Erythroblast (primary cell): ENCODE data around the gene GRIPAP1.

Source experiments
- GATA1 ChIP-seq: IDR thresholded peaks from 2 replicates; pipeline ENCODE4 v1.6.1; 2011; ENCODE audit warnings: low read depth, mild to moderate bottlenecking, control low read depth, low read length, moderate library complexity
- POLR2A ChIP-seq: IDR thresholded peaks from 2 replicates; pipeline ENCODE4 v1.6.1; 2011; ENCODE audit warnings: mild to moderate bottlenecking, low read length

DNA sequence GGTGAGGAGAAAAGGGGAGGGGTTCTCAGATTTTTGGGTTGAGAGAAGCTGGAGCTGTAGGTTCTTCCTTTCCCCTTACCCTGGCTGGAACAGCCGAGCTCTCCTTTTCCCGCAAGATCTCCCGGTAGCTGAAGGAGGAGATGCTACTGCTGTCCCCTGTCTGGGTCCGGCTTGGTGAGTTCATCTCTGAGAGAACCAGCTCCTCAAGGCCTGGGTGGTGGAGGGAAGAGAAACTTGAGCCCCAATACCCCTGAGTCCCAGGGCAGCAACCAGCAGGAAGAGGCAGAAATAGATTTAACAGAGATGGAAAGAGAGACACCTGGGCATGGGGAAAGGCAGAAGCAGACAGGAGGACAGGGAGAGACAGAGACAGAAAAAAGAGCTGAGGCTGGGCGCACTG, 23.8 kb downstream of the GRIPAP1 start:
- TF ChIP-seq POLR2A: no peak
- TF ChIP-seq GATA1: no peak
